Central memory CD8-positive, alpha-beta T cell (primary cell): ENCODE data around the gene CENPP.
A peak's percentile ranks its signal among the peaks of the same experiment; 100 is the strongest.
"Not testable (repeated sequence)": the region's sequence is repeated elsewhere in the genome, so short reads cannot be mapped to it uniquely, and the experiment has no call there.

Experiments
- ATAC-seq: fragments of 150-1000 bp; cut with Tn5 transposase; replicated peaks from 2 replicates; pipeline ENCODE4 v1.10.0; 2022; ENCODE audit warnings: mild to moderate bottlenecking, moderate FRiP score, moderate number of reproducible peaks; ENCODE audit not compliant: poor library complexity, severe bottlenecking; ENCODE audit errors: extremely low read depth
- DNase-seq, 2 donors: peaks; one replicate each; pipeline ENCODE4 v3.0.0; 2021; ENCODE audit warnings: low spot score in 2 of 2
- H3K27ac Mint-ChIP-seq: one replicate; pipeline ENCODE4 v1.8.0; 2022; ENCODE audit warnings: low read depth, mild to moderate bottlenecking, moderate library complexity, mixed read lengths
- H3K27me3 Mint-ChIP-seq: one replicate; pipeline ENCODE4 v1.8.0; 2022; ENCODE audit warnings: mixed read lengths
- H3K36me3 Mint-ChIP-seq: one replicate; pipeline ENCODE4 v1.8.0; 2022; ENCODE audit warnings: mild to moderate bottlenecking, moderate library complexity, mixed read lengths; ENCODE audit not compliant: insufficient read depth
- H3K4me1 Mint-ChIP-seq: one replicate; pipeline ENCODE4 v1.8.0; 2022; ENCODE audit warnings: mixed read lengths
- H3K4me3 Mint-ChIP-seq: one replicate; pipeline ENCODE4 v1.8.0; 2022; ENCODE audit warnings: mild to moderate bottlenecking, moderate library complexity, mixed read lengths
- H3K9me3 Mint-ChIP-seq: one replicate; pipeline ENCODE4 v1.8.0; 2022; ENCODE audit warnings: mixed read lengths

Gene CENPP

DNA sequence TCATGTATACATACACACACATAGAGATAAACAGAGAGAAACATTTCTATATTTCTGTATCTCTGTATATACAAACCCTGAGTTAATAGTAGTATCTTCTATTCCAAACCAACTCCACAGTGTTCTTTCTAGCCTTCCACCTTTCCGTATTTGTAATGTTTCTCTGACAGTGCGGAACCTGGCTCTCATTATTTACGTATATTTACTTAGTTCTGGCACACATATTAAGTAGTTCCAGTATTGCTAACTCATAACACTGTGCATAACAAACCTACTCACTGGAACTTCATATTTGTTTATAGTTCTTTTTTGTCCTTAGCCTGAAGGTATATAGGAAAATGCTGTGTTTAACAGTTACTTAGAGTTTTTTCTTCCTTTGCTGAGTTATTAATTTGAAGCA lies 72.1 kb downstream of the CENPP start:
- H3K36me3 Mint-ChIP-seq: no peaks in the 10 kb centered on the region
- H3K27me3 Mint-ChIP-seq: no peaks in the 10 kb centered on the region
- no peaks in the 10 kb centered on the region for H3K9me3 Mint-ChIP-seq
- no peaks in the 10 kb centered on the region for H3K4me1 Mint-ChIP-seq
- DNase-seq (no peak), ATAC-seq (no peak)
- H3K27ac Mint-ChIP-seq: no peak overlapping the region
- no peak overlapping the region for H3K4me3 Mint-ChIP-seq

DNA sequence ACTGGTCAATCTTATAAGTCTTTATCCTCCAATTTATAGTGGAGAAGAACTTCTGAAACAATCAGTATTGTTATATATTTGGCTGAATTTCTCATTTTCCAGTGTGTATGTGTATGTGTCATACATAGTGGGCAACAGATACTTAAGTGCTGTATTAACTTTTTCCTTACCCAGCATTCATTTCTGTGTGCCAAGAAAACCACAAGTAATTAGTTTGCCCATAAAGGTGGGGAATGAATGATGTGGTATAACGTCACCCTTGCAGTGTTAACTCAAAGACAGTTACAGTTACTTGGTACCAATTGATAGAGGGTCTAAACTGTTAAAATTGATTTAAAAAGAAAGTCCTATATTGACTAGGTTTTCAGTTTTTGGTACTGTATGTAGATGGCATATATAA lies 76.6 kb downstream of the CENPP start:
- ATAC-seq (no peak), DNase-seq (no peak)
- Mint-ChIP-seq H3K36me3 (no peaks in the 10 kb centered on the region), H3K27ac (no peak overlapping the region), H3K4me1 (peaks cover 18% of the 10 kb centered on the region), H3K4me3 (no peak overlapping the region), H3K9me3 (no peaks in the 10 kb centered on the region), H3K27me3 (no peaks in the 10 kb centered on the region)

DNA sequence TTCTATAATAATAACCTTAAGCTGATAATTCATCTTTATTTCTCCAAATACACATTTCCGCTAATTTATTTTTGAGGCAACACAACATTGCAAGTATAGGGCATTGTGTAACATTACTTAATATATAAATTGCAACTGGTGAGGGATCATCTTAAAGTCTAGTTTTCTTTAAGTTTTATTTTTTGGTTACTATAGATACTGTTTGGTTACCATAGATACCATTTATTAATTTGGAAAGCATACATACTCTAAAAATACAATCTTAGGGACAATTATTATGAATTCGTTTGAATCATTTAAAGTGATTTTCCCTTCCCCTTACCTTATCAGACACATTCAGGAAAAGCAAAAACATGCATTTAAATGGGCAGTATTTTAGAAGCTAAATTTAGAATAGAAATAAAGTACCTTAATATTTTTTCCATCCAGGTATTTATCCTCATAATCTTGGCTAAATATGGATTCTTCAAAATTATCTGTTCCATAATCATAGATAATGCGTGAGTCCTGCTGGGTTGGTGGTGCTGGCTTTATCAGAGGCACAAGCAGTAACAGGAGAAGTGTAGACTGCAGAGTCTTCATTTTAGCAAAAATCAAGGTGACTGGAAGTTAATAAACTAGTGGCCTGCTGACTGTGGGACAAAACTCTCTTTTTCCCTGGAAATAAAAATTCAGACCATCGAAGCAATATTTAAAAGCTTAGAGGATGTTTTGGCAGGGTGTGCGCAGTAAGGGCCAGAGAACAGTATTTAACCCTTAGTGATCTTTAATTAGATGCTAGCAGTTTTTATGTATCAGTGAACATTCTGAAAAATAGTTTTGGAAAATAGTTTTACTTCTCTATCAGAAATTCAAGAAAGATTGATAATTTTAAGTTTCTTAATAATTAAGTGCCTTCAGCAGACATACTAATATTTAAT lies 77.3 kb downstream of the CENPP start:
- DNase-seq (no peak), ATAC-seq (no peak)
- Mint-ChIP-seq H3K4me3 (no peak overlapping the region), H3K27me3 (no peaks in the 10 kb centered on the region), H3K4me1 (peaks cover 19% of the 10 kb centered on the region), H3K9me3 (no peaks in the 10 kb centered on the region), H3K36me3 (no peaks in the 10 kb centered on the region), H3K27ac (no peak overlapping the region)

DNA sequence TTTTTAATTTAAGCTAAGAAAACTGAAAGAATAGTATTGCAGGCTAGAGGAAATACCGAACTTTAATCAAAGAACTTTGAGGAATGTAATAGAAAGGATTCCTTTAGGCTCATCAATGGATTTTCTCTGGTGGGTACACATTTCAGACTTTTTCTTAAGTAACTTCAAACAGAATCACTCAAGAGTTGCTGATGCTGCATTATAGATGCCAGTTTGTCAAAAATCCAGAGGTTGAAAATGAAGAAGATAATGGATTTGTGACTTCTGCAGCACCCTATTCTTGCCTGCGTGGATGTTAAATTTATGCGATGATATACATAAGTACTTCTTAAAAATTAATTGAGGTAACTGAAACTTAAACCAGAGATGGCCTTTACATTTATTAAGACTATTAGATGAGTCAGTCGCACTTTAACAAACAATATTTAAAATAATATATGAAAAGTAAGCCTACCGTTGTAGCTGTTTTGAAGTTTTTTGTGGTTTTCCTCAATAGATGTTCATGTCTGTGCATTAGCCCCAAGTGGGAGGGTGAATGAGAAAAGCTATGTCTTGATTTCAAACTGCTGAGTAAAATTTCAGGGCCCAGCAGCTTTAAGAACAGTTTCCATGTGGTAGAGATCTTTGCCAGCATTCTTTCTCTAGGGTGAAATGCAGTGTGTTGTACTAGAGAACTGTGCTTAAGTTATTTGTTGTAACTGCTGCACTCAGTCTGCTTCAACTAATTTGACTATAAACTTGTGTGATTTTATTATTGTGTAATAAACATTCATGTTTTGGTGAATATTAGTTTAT lies 78.5 kb downstream of the CENPP start, which contains the start of gene OGN:
OGN (minus strand) TSS at position 537 of the 795 bp plus-strand sequence. CDS start 1,171 bp downstream, outside the sequence.
- Mint-ChIP-seq H3K9me3 (no peaks in the 10 kb centered on the region), H3K4me1 (peaks cover 19% of the 10 kb centered on the region), H3K4me3 (no peak within 1 kb of the TSS), H3K27ac (no peak within 1 kb of the TSS), H3K36me3 (no peaks in the 10 kb centered on the region), H3K27me3 (no peaks in the 10 kb centered on the region)
- no peak for DNase-seq
- ATAC-seq: no peak

DNA sequence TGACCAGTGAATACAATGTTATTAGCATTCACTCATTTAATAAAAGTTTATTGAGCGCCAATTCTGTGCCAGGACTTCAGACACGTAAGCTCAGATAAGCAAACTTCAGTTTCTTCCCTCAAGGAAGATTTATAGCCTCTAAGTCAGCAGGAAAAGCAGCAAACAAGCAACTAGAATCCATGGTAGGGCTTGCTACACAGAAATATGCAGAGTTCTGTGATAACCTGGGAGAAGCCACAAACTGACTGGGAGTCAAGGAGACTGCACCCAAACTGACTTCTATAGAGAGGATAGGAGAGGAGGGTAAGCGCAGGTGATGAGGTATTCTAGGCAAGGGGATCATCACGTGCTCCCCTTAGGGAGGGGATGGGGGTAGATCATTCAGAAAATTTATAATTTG lies 80.1 kb downstream of the CENPP start:
- no peak for DNase-seq
- H3K27ac Mint-ChIP-seq: peak overlapping the region; percentile 82
- peaks cover 19% of the 10 kb centered on the region for H3K4me1 Mint-ChIP-seq
- H3K9me3 Mint-ChIP-seq: no peaks in the 10 kb centered on the region
- no peaks in the 10 kb centered on the region for H3K36me3 Mint-ChIP-seq
- H3K27me3 Mint-ChIP-seq: no peaks in the 10 kb centered on the region
- no peak for ATAC-seq
- H3K4me3 Mint-ChIP-seq: no peak overlapping the region

DNA sequence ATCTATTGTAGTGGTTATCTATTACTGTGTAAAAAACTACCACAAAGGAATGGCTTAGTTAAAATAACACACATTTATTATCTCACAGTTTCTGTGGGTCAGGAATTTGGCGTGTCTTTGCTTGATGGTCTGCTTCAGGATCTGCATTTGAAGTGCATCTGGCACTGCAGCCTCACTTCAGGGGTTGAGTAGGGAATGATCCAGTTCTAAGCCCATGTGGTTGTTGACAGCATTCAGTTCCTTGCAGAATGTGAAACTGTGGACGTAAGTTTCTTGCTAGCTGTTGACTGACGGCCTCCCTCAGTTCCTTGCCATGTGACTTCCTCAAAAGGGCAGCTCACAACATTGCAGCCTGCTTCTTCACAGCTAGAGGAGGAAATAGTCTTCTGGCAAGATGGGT lies 80.7 kb downstream of the CENPP start:
- Mint-ChIP-seq H3K27me3 (no peaks in the 10 kb centered on the region), H3K4me1 (peaks cover 19% of the 10 kb centered on the region), H3K36me3 (peaks cover 3% of the 10 kb centered on the region), H3K4me3 (peak overlapping the region; percentile 44), H3K27ac (peak overlapping the region; percentile 82), H3K9me3 (no peaks in the 10 kb centered on the region)
- ATAC-seq (peak; percentile 91), DNase-seq (peak in 1 of 2 donors; percentile 16)

DNA sequence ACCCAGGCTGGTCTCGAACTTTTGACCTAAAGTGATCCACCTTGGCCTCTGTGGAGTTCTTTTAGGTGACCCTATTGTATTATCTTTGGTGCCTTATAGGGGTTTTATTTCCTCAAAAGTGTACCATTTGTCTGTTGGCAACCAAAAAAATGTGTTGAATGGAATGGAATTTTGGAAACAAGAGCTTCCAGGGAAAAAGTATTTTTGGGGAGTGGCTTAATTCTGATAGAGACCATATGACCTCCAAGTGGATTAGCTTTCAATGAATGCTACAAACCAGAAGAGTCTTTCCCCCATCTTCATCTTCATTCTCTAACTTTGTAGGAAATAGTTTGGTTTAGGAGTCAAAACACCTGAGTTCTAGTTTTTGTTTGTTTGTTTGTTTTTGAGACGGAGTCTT lies 82.1 kb downstream of the CENPP start:
- no peak for DNase-seq
- no peak overlapping the region for H3K27ac Mint-ChIP-seq
- peaks cover 19% of the 10 kb centered on the region for H3K4me1 Mint-ChIP-seq
- no peak overlapping the region for H3K4me3 Mint-ChIP-seq
- H3K9me3 Mint-ChIP-seq: no peaks in the 10 kb centered on the region
- no peaks in the 10 kb centered on the region for H3K27me3 Mint-ChIP-seq
- peaks cover 3% of the 10 kb centered on the region for H3K36me3 Mint-ChIP-seq
- no peak for ATAC-seq

DNA sequence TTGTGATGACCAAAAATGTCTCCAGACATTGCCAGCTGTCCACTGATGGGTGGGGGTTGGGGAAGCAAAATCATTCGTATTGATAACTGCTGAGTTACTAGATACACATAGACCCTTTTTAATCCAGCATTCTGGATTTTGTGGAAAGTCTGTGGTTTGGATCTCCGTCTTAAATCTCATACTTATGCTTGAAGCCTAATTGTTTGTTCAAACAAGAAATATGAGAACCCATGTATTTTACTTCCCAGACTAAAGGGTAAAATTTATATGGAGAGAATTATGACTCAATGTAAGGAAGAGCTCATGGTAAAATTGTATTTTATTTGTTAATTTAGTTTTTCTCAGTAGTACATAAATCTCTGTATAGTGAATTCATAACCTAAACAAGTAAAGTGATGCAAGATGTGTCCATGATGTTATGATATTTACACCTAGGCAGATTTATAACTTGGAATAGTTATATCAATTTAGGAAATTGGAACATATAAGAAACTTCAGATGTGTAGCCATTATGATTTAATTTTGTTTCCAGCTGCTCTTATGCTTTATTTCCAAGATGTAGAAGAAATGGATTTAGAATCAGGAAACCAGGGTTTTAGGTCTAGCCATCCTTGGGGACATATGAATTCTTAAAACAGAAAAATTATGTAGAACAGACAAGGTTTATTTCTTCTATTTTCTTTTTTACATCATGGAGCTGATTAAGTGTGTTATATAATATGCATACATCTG lies 83.2 kb downstream of the CENPP start:
- Mint-ChIP-seq H3K4me3 (no peak overlapping the region), H3K9me3 (no peaks in the 10 kb centered on the region), H3K4me1 (peaks cover 19% of the 10 kb centered on the region), H3K27me3 (no peaks in the 10 kb centered on the region), H3K36me3 (peaks cover 3% of the 10 kb centered on the region), H3K27ac (no peak overlapping the region)
- no peak for ATAC-seq
- no peak for DNase-seq

DNA sequence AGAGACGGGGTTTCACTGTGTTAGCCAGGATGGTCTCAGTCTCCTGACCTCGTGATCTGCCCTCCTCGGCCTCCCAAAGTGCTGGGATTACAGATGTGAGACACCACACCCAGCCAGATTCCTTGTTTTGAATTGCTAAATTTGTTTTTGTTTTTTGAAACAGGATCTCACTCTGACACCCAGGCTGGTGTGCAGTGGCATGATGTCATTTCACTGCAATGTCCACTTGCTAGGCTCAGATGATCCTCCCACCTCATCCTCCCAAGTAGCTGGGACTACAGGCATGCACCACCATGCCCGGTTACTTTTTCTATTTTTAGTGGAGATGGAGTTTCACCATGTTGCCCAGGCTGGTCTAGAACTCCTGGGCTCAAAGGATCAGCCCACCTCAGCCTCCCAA lies 85.4 kb downstream of the CENPP start:
- H3K36me3 Mint-ChIP-seq, H3K9me3 Mint-ChIP-seq, H3K27me3 Mint-ChIP-seq, H3K27ac Mint-ChIP-seq, DNase-seq, H3K4me3 Mint-ChIP-seq, ATAC-seq: not testable (repeated sequence)
- peaks cover 13% of the 10 kb centered on the region for H3K4me1 Mint-ChIP-seq

DNA sequence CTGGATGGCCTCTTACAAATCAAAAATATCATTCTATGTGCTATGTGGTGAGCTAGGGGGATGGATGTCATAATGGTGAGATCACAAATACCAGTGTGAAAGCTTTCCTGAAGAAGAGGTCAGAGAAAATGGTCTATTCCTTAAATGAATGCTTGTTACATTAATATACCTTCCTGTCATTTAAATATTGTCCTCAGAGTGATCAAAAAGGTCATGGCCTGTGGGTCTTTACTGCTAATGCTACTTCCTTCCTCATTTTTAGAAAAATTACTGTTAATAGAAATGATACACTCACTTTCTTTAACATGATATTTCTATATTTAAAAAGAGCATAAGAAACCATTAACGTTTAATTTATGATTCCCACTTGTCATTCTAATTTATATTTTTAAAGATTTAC lies 88.8 kb downstream of the CENPP start:
- Mint-ChIP-seq H3K36me3 (peaks cover 3% of the 10 kb centered on the region), H3K27ac (no peak overlapping the region), H3K4me1 (no peaks in the 10 kb centered on the region), H3K27me3 (no peaks in the 10 kb centered on the region), H3K4me3 (no peak overlapping the region), H3K9me3 (no peaks in the 10 kb centered on the region)
- DNase-seq: no peak
- no peak for ATAC-seq

DNA sequence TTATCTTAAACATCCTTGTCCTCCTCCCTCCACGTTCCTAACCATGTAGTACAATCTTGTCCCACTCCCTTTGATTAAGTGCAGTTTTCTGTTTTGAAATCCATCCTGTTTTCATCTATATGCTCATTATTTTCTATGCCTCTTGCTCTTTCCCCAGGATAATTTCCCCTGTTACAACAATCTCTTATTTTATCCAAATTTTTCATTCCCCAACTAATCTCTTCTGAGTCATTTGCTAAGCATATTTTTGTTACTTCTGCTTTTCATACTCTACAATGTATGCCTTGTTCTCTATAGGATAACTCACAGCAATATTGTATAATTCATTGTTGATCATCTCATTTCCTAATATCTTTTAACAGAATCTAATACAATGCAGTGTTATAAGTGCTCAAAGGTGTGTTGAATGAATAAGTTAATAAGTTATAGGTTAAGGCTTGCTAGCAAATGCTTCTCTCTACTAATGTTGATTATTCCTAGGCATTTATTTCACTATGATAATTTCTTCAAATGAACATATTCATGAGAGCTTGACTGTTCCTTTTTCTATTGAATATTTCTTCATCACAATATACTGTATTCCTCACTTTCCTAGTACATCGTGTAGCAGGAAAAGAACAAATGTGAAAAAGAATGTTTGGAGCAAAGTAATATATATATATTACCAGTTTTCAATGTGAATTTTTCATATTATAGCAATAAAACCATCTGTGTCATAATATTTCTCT lies 97.0 kb downstream of the CENPP start:
- Mint-ChIP-seq H3K4me1 (no peaks in the 10 kb centered on the region), H3K27me3 (no peaks in the 10 kb centered on the region), H3K36me3 (no peaks in the 10 kb centered on the region), H3K9me3 (no peaks in the 10 kb centered on the region), H3K27ac (no peak overlapping the region), H3K4me3 (no peak overlapping the region)
- ATAC-seq (no peak), DNase-seq (no peak)

DNA sequence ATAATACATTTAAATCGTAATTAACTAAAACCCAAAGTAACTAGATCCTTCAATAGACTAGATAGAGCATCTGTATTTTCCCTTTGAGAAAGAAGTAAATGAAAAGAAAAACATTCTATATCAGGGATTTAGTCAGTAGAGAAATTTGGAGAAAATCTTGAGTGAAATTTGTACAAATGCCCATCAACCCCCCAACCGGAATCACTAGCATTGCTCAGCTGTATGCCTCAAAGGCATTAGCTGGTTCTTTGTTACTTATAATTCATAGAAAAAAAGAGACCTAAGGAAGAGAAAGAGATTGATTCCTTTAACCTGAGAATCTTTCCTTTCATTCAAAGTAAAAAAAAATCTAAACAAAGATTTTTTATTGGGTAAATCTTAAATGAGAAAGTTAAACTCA lies 97.9 kb downstream of the CENPP start:
- no peak for DNase-seq
- H3K36me3 Mint-ChIP-seq: no peaks in the 10 kb centered on the region
- no peak overlapping the region for H3K4me3 Mint-ChIP-seq
- ATAC-seq: no peak
- no peaks in the 10 kb centered on the region for H3K4me1 Mint-ChIP-seq
- no peak overlapping the region for H3K27ac Mint-ChIP-seq
- no peaks in the 10 kb centered on the region for H3K27me3 Mint-ChIP-seq
- no peaks in the 10 kb centered on the region for H3K9me3 Mint-ChIP-seq
